HCT116 (cell line): ENCODE measurements around the gene STT3B. TPM values are rescaled to one million over a fixed set of nuclear protein-coding genes. Genes with fewer than 3 reads are reported as not detected.

ENCODE experiments used
- ATAC-seq: fragments of 200-7000 bp; cut with Tn5 transposase; 2 replicates; pipeline ENCODE4 v1.9.1; 2020; ENCODE audit warnings: mild to moderate bottlenecking, moderate library complexity
- BruUV-seq: library from RNA; stranded (reverse); fragments of 400-500 nt; replicated peaks from 2 replicates; lab custom pipeline; 2021; lab: Mats Ljungman, UMichigan
- CTCF ChIA-PET: fragments of 300-600 bp; sonication (Branson Sonifier 250); formaldehyde crosslinking; loops from one replicate; lab custom pipeline; 2021; ENCODE audit warnings: antibody characterized with exemption; lab: Charles Lee
- POLR2A ChIA-PET: fragments of 300-600, 350-600 bp; sonication (Branson Sonifier 250); formaldehyde crosslinking; loops from one replicate; lab custom pipeline; 2021; ENCODE audit warnings: antibody characterized with exemption; lab: Charles Lee
- RAD21 ChIA-PET, 2 experiments: fragments of 300-600 bp; sonication (Branson Sonifier 250); formaldehyde crosslinking; loops; one replicate each; lab custom pipeline; 2023; ENCODE audit warnings: low total read pairs in 2 of 2; ENCODE audit not compliant: uncharacterized antibody in 2 of 2, unreplicated experiment in 2 of 2, low non-redundant PET in 1 of 2; lab: Charles Lee
- DNase-seq: peaks from one replicate; pipeline ENCODE4 v3.0.0-alpha.2; 2010; ENCODE audit warnings: low read depth, low spot score
- H2AFZ ChIP-seq: fragments of 200-600 bp; shearing (Covaris generic), sonication (generic); 2 replicates; pipeline ENCODE4 v1.6.1; 2017; ENCODE audit warnings: low read depth, mixed run types, mixed read lengths, antibody characterized with exemption, low read length; ENCODE audit not compliant: poor library complexity, severe bottlenecking
- H3K27ac ChIP-seq: 2 replicates; pipeline ENCODE4 v1.5.1; 2012; ENCODE audit warnings: low read depth, low read length
- H3K27me3 ChIP-seq: fragments of 200-600 bp; sonication (generic); 2 replicates; pipeline ENCODE4 v1.6.1; 2016; ENCODE audit warnings: mixed run types, low read length, mixed read lengths; ENCODE audit not compliant: insufficient read depth
- H3K36me3 ChIP-seq, 2 experiments: fragments of 200-500 bp in 1 of 2; fragments of 200-600 bp in 1 of 2; sonication (Bioruptor generic) in 1 of 2; sonication (generic) in 1 of 2; 2 replicates each; pipeline versions ENCODE4 v1.5.1 to v1.6.1; 2014 to 2016; ENCODE audit warnings: low read length in 2 of 2, inconsistent platforms in 1 of 2, mixed read lengths in 1 of 2, mixed run types in 1 of 2; ENCODE audit not compliant: insufficient read depth in 2 of 2, control insufficient read depth in 1 of 2
- H3K4me1 ChIP-seq, 2 experiments: fragments of 200-600 bp in 1 of 2; sonication (generic) in 1 of 2; 2 replicates each; pipeline versions ENCODE4 v1.5.1 to v1.6.1; 2012 to 2017; ENCODE audit warnings: low read length in 2 of 2, inconsistent platforms in 1 of 2, mild to moderate bottlenecking in 1 of 2, mixed read lengths in 1 of 2, mixed run types in 1 of 2, moderate library complexity in 1 of 2; ENCODE audit not compliant: insufficient read depth in 2 of 2, control insufficient read depth in 1 of 2
- H3K4me2 ChIP-seq: fragments of 200-600 bp; sonication (generic); 2 replicates; pipeline ENCODE4 v1.6.1; 2017; ENCODE audit warnings: mixed run types, low read length, mixed read lengths
- H3K4me3 ChIP-seq, 2 experiments: fragments of 200-600 bp in 1 of 2; sonication (generic) in 1 of 2; replicated peaks in 1 of 2; 2 replicates each; pipeline ENCODE4 v1.5.1; 2011 to 2016; ENCODE audit warnings: low read length in 2 of 2, control low read depth in 1 of 2, low read depth in 1 of 2, mild to moderate bottlenecking in 1 of 2, mixed read lengths in 1 of 2, mixed run types in 1 of 2
- H3K79me2 ChIP-seq: fragments of 200-600 bp; sonication (generic); 2 replicates; pipeline ENCODE4 v1.6.1; 2017; ENCODE audit warnings: mild to moderate bottlenecking, mixed run types, low read length, moderate library complexity, mixed read lengths; ENCODE audit not compliant: insufficient read depth
- H3K9ac ChIP-seq: fragments of 200-600 bp; sonication (generic); 2 replicates; pipeline ENCODE4 v1.6.1; 2016; ENCODE audit warnings: low read length, mixed read lengths
- H3K9me2 ChIP-seq: fragments of 200-600 bp; sonication (generic), shearing (Covaris generic); 2 replicates; pipeline ENCODE4 v1.6.1; 2017; ENCODE audit warnings: mixed run types, mild to moderate bottlenecking, moderate library complexity; ENCODE audit not compliant: insufficient read depth
- H3K9me3 ChIP-seq, 2 experiments: fragments of 200-500 bp in 1 of 2; fragments of 200-600 bp in 1 of 2; sonication (Bioruptor generic) in 1 of 2; sonication (generic) in 1 of 2; 2 replicates each; pipeline ENCODE4 v1.6.1; 2014 to 2017; ENCODE audit warnings: low read length in 2 of 2, mixed read lengths in 2 of 2, inconsistent platforms in 1 of 2, low read depth in 1 of 2, mild to moderate bottlenecking in 1 of 2, mixed run types in 1 of 2, moderate library complexity in 1 of 2; ENCODE audit not compliant: control insufficient read depth in 1 of 2, insufficient read depth in 1 of 2
- H4K20me1 ChIP-seq: fragments of 200-600 bp; sonication (generic), shearing (Covaris generic); 2 replicates; pipeline ENCODE4 v1.6.1; 2017; ENCODE audit warnings: mixed run types, mild to moderate bottlenecking, moderate library complexity; ENCODE audit not compliant: insufficient read depth
- CBX3 ChIP-seq: IDR thresholded peaks from 2 replicates; pipeline ENCODE4 v1.6.1; 2012; ENCODE audit warnings: low read depth
- EZH2 ChIP-seq: fragments of 200-600 bp; sonication (generic); IDR thresholded peaks from 2 replicates; pipeline ENCODE4 v1.6.1; 2017; ENCODE audit warnings: antibody characterized with exemption, mixed run types
- POLR2AphosphoS5 ChIP-seq: IDR thresholded peaks from 2 replicates; pipeline ENCODE4 v1.6.1; 2011; ENCODE audit warnings: mild to moderate bottlenecking, low read depth, low read length, moderate library complexity
- RAD21 ChIP-seq: IDR thresholded peaks from 2 replicates; pipeline ENCODE4 v1.6.1; 2012; ENCODE audit warnings: low read depth, mild to moderate bottlenecking
- SIN3A ChIP-seq: IDR thresholded peaks from 2 replicates; pipeline ENCODE4 v1.6.1; 2012; ENCODE audit warnings: low read depth
- SP1 ChIP-seq: IDR thresholded peaks from 2 replicates; pipeline ENCODE4 v1.6.1; 2012; ENCODE audit warnings: low read depth
- SRF ChIP-seq: IDR thresholded peaks from 2 replicates; pipeline ENCODE4 v1.6.1; 2012; ENCODE audit warnings: low read depth
- YY1 ChIP-seq: IDR thresholded peaks from 2 replicates; pipeline ENCODE4 v1.6.1; 2011; ENCODE audit warnings: low read length, low read depth, moderate library complexity, mild to moderate bottlenecking; ENCODE audit not compliant: insufficient replicate concordance; ENCODE audit errors: extremely low read depth
- ZFX ChIP-seq: fragments of 450-650 bp; IDR thresholded peaks from 2 replicates; pipeline ENCODE4 v1.6.1; 2017
- intact Hi-C: fragments of 100-400 bp; cut with micrococcal nuclease; formaldehyde crosslinking; loops from 2 replicates; pipeline ENCODE4 v1.10.0; 2022
- total RNA-seq: library from RNA; stranded (reverse); gene quantifications from one replicate; pipeline ENCODE4 v1.2.1, GENCODE V29; 2021; ENCODE audit not compliant: unreplicated experiment
- TF ChIP-seq, protein P1 (sequence below): IDR thresholded peaks from 2 replicates; pipeline ENCODE4 v1.6.1; 2012; ENCODE audit warnings: low read depth
- TF ChIP-seq, protein P2 (sequence below): IDR thresholded peaks from 2 replicates; pipeline ENCODE4 v1.6.1; 2012

Gene STT3B
- total RNA-seq, 1 experiment from 2014 or later = 131 TPM

DNA sequence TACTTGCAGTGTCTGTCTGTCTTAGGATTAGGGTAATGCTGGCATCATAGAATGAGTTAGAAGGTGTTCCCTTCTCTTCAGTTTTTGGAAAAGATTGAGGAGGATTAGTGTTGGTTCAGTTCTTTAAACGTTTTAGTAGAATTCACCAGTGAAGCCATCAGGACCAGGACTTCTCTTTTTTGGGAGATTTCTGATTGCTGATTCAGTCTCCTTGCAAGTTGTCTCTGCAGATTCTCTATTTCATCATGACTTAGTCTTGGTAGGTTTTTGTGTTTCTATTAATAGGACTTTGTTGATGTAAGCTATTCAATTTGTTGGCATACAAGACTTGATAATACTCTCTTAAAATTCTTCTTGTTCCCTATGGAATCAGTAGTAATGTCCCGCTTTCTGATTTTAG is 48.9 kb downstream of the STT3B start (continued):
- no peak for TF ChIP-seq EZH2

DNA sequence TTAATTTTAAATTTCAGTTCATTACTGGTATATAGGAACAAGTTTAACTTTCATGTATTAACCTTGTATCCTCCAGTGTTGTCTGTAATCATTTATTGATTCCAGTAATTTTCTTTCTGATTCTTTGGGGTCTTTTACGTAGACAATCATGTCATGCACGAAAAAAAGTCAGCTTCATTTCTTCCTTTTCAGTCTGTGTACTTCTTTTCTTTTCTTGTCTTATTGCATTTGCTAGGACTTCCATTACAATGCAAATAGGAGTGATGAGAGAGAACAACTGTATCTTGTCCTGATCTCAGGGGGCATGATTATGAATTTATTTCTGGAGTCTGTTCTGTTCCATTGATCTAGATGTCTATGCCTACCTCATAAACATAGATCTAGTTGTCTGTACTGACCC is 56.5 kb downstream of the STT3B start:
- Histone ChIP-seq H3K79me2 (peaks cover 100% of the 10 kb centered on the region), H3K9me3 (no peaks in the 10 kb centered on the region), H3K4me3 (no peak overlapping the region), H3K27ac (no peak overlapping the region), H3K9me2 (no peaks in the 10 kb centered on the region), H3K27me3 (no peaks in the 10 kb centered on the region), H3K4me1 (no peaks in the 10 kb centered on the region), H4K20me1 (peaks cover 24% of the 10 kb centered on the region; the same call in 1 of the 2 replicates)
- ChIA-PET POLR2A (no interaction called here), RAD21 (no interaction called here), CTCF (no interaction called here)
- DNase-seq (no peak), ATAC-seq (no peak)
- intact Hi-C loops = no loop called here
- TF ChIP-seq POLR2AphosphoS5 = no peak
- TF ChIP-seq ZFX = no peak
- no peak for TF ChIP-seq CBX3
- TF ChIP-seq YY1 = no peak
- TF ChIP-seq, all 23 proteins: peak for 0
- H3K36me3 ChIP-seq = 0 out of 4 replicates have a peak, but pooled peaks cover 0 to 7% of the 10 kb centered on the region in 2 experiments
- H3K9ac ChIP-seq = no peak overlapping the region
- H3K4me2 ChIP-seq = no peak overlapping the region
- H2AFZ ChIP-seq = no peak overlapping the region
- no TSS peak for BruUV-seq

DNA sequence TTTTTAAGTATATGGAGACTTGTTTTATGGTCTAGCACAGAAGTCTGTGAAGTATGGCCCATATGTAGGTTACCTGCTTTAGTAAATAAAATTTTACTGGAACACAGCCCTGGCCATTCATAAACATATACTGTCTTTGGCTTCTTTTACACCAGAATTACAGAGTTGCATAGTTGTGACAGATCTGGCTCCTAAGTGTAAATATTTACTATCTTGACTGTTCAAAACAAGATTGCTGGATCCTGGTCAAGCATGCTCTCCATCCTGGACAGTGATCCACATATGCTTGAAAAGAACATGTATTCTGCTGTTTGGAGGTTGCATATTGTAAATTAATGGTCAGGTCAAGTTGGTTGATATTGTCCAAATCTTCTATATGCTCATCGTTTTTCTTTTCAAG is 57.9 kb downstream of the STT3B start:
- RAD21 ChIA-PET = no interaction called here
- Histone ChIP-seq H3K27ac (no peak overlapping the region), H3K36me3 (peaks cover 0 to 10% of the 10 kb centered on the region in 2 experiments; a peak in 1 of 4 replicates), H3K9me3 (no peaks in the 10 kb centered on the region), H3K27me3 (no peaks in the 10 kb centered on the region), H3K4me2 (no peak overlapping the region), H3K4me3 (no peak overlapping the region), H4K20me1 (peaks cover 21% of the 10 kb centered on the region; the same call in 1 of the 2 replicates), H3K9ac (no peak overlapping the region), H3K79me2 (peaks cover 99% of the 10 kb centered on the region), H3K9me2 (no peaks in the 10 kb centered on the region), H2AFZ (no peak overlapping the region), H3K4me1 (no peaks in the 10 kb centered on the region)
- no peak for TF ChIP-seq SP1
- TF ChIP-seq RAD21 = no peak
- TF ChIP-seq ZFX = no peak
- TF ChIP-seq SIN3A = no peak
- no peak for TF ChIP-seq SRF
- TF ChIP-seq, protein P1, sequence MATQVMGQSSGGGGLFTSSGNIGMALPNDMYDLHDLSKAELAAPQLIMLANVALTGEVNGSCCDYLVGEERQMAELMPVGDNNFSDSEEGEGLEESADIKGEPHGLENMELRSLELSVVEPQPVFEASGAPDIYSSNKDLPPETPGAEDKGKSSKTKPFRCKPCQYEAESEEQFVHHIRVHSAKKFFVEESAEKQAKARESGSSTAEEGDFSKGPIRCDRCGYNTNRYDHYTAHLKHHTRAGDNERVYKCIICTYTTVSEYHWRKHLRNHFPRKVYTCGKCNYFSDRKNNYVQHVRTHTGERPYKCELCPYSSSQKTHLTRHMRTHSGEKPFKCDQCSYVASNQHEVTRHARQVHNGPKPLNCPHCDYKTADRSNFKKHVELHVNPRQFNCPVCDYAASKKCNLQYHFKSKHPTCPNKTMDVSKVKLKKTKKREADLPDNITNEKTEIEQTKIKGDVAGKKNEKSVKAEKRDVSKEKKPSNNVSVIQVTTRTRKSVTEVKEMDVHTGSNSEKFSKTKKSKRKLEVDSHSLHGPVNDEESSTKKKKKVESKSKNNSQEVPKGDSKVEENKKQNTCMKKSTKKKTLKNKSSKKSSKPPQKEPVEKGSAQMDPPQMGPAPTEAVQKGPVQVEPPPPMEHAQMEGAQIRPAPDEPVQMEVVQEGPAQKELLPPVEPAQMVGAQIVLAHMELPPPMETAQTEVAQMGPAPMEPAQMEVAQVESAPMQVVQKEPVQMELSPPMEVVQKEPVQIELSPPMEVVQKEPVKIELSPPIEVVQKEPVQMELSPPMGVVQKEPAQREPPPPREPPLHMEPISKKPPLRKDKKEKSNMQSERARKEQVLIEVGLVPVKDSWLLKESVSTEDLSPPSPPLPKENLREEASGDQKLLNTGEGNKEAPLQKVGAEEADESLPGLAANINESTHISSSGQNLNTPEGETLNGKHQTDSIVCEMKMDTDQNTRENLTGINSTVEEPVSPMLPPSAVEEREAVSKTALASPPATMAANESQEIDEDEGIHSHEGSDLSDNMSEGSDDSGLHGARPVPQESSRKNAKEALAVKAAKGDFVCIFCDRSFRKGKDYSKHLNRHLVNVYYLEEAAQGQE = no peak
- TF ChIP-seq, protein P2, sequence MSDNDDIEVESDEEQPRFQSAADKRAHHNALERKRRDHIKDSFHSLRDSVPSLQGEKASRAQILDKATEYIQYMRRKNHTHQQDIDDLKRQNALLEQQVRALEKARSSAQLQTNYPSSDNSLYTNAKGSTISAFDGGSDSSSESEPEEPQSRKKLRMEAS = no peak
- CTCF ChIA-PET = no interaction called here
- intact Hi-C loops = no loop called here
- DNase-seq (no peak), ATAC-seq (no peak)
- no TSS peak for BruUV-seq
- POLR2A ChIA-PET = no interaction called here
